Peyer's patch (tissue), 4 donors: ENCODE measurements around the gene FGF1. TPM values are rescaled to one million over a fixed set of nuclear protein-coding genes. Genes with fewer than 3 reads are reported as not detected.

Experiments
- DNase-seq, 3 donors: peaks; one replicate each; pipeline ENCODE4 v3.0.0-alpha.2; 2017 to 2019
- H3K27ac ChIP-seq, 4 donors: fragments of 200-600 bp; sonication (generic); one replicate each; pipeline ENCODE4 v1.5.1; 2016 to 2019
- H3K27me3 ChIP-seq, 2 donors: fragments of 200-600 bp; sonication (generic); one replicate each; pipeline ENCODE4 v1.5.1; 2019
- H3K36me3 ChIP-seq, 3 donors: fragments of 200-600 bp; sonication (generic); one replicate each; pipeline ENCODE4 v1.5.1; 2016 to 2019
- H3K4me1 ChIP-seq, 4 donors: fragments of 200-600 bp; sonication (generic); one replicate each; pipeline ENCODE4 v1.5.1; 2016 to 2019
- H3K4me3 ChIP-seq, 4 donors: fragments of 200-600 bp; sonication (generic); 1 replicate in 3 of 4; 2 replicates in 1 of 4; pipeline ENCODE4 v1.5.1; 2016 to 2019; ENCODE audit warnings: mild to moderate bottlenecking in 1 of 4
- H3K9me3 ChIP-seq, 4 donors: fragments of 200-600 bp; sonication (generic); one replicate each; pipeline ENCODE4 v1.5.1; 2016 to 2019; ENCODE audit warnings: mild to moderate bottlenecking in 1 of 4
- POLR2A ChIP-seq, 2 donors: fragments of 450-650 bp; IDR thresholded peaks; one replicate each; pipeline ENCODE4 v1.5.1; 2017; ENCODE audit warnings: antibody characterized with exemption in 2 of 2, mild to moderate bottlenecking in 2 of 2, moderate library complexity in 2 of 2
- total RNA-seq, 4 donors: library from RNA; depleted of rRNA; stranded (reverse); fragments of >200 nt; gene quantifications; one replicate each; pipeline ENCODE4 v1.1.0, GENCODE V29; 2016
- TF ChIP-seq, protein P1 (sequence below), 6 experiments: fragments of 450-650 bp in 4 of 6; fragments of 200-600 bp in 2 of 6; sonication (generic) in 1 of 6; IDR thresholded peaks; one replicate each; pipeline ENCODE4 v1.5.1; 2017 to 2019; ENCODE audit warnings: antibody characterized with exemption in 6 of 6, mild to moderate bottlenecking in 3 of 6, moderate library complexity in 1 of 6

FGF1 gene
- total RNA-seq, 4 donors from 2014 or later, result not detected

DNA sequence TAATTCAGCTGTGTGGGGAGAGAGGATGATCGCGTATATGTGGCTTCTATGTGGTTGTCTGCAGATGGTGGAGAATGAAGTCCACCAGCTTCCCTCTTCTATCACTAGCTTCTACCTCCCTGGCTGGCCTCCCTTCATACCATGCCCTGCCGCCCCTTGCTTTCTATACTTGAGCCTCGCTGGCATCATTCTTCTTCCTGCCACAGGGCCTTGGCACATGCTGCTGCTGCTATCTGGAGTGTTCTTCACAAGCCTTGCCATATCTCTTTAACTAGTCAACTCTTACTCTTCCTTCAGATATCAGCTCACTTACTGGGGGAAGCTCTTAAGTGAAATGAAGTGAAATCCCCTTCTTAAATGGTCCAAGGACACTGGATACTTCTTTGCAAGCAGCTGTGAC lies 100.4 kb downstream of the FGF1 start:
- Histone ChIP-seq H3K36me3 (no peaks in the 10 kb centered on the region), H3K9me3 (no peaks in the 10 kb centered on the region), H3K4me1 (no peaks in the 10 kb centered on the region), H3K27me3 (no peaks in the 10 kb centered on the region), H3K4me3 (no peak overlapping the region), H3K27ac (no peak overlapping the region)
- DNase-seq, result no peak
- TF ChIP-seq, protein P1, sequence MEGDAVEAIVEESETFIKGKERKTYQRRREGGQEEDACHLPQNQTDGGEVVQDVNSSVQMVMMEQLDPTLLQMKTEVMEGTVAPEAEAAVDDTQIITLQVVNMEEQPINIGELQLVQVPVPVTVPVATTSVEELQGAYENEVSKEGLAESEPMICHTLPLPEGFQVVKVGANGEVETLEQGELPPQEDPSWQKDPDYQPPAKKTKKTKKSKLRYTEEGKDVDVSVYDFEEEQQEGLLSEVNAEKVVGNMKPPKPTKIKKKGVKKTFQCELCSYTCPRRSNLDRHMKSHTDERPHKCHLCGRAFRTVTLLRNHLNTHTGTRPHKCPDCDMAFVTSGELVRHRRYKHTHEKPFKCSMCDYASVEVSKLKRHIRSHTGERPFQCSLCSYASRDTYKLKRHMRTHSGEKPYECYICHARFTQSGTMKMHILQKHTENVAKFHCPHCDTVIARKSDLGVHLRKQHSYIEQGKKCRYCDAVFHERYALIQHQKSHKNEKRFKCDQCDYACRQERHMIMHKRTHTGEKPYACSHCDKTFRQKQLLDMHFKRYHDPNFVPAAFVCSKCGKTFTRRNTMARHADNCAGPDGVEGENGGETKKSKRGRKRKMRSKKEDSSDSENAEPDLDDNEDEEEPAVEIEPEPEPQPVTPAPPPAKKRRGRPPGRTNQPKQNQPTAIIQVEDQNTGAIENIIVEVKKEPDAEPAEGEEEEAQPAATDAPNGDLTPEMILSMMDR (IDR thresholded peaks at IDR 0.05), result no peak
- no peak for TF ChIP-seq POLR2A (IDR thresholded peaks at IDR 0.05)

- DNase-seq, result no peak
- Histone ChIP-seq H3K9me3 (no peaks in the 10 kb centered on the region), H3K27me3 (no peaks in the 10 kb centered on the region), H3K27ac (no peak overlapping the region), H3K36me3 (no peaks in the 10 kb centered on the region), H3K4me1 (no peaks in the 10 kb centered on the region), H3K4me3 (no peak overlapping the region)
- TF ChIP-seq, protein P1 (IDR thresholded peaks at IDR 0.05), result no peak
- TF ChIP-seq POLR2A (IDR thresholded peaks at IDR 0.05), result no peak
These were observed 101.0 kb downstream of the FGF1 start for GRCh38 chr5:142584891-142585290.

DNA sequence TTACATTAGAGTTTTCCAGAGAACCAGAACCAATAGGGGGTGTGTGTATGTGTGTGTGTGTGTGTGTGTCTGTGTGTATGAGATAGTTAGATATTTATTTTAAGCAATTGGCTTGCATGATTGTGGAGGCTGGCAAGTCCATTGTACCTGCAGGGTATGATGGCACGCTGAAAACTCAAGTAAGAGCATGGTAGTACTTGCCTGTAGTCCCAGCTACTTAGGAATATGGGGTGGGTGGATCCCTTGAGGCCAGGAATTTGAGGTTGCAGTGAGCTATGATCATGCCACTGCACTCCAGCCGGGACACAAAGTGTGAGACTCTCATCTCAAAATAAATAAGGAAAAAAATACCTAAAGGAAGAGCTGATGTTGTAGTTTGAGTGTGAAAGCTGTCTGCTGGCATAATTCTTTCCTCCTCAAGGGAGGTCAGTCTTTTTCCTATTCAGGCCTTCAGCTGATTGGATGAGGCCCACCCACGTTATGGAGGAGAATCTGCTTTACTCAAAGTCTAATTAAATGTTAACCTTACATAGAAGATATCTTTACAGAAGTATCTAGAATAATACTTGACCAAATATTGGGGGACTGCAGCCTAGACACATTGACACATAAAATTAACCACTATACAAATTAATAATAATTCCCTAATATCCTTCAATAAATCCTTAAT lies 107.6 kb downstream of the FGF1 start:
- no peaks in the 10 kb centered on the region for H3K27me3 ChIP-seq

DNA sequence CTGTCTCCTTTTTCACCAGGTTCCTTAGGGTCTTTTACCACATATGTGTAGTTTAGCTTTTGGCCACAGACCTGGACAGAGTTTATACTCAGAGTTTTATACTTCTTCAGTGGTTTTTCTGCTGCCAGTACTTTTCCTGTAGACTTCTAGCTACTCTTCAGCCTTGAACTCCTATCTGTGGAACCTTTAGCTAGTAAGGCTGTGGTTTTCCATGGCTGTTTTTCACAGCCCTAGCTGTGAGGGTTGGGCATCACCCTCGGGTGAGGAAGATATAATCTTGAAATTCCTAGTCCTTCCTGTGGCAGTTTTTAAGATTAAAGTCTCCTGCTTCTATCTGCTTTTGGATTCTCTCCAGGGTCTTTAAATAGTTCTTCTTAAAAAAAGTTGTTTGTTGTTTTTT lies 109.1 kb downstream of the FGF1 start:
- TF ChIP-seq, protein P1 (IDR thresholded peaks at IDR 0.05), result no peak
- TF ChIP-seq POLR2A (IDR thresholded peaks at IDR 0.05), result no peak

More for the DNA sequence above, 107.6 kb downstream of the FGF1 start:
- DNase-seq, result no peak
- TF ChIP-seq, protein P1 (IDR thresholded peaks at IDR 0.05), result no peak
- TF ChIP-seq POLR2A (IDR thresholded peaks at IDR 0.05), result no peak
- no peak overlapping the region for H3K27ac ChIP-seq
- H3K4me1 ChIP-seq, result no peaks in the 10 kb centered on the region
- no peak overlapping the region for H3K4me3 ChIP-seq
- H3K36me3 ChIP-seq, result no peaks in the 10 kb centered on the region
- no peaks in the 10 kb centered on the region for H3K9me3 ChIP-seq

DNA sequence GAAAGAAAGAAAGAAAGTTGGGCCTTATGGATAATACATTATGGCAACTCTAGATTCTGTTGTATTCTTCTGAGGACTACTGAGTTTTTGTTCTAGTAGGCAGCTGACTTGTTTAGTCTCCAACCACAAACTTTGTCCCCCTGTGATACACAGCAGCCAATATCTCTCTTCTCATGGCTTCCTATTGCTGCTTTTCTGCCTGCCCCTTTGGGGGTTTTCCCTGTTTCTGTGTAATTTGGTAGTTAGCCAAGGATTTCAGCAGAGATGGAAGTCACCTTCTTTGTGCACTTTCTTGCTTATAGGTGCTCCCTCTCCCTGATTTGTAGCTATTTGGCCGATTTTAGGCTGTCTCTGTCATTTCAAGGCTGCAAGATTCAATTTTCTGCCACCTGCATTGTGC lies 109.6 kb downstream of the FGF1 start:
- Histone ChIP-seq H3K9me3 (no peaks in the 10 kb centered on the region), H3K36me3 (no peaks in the 10 kb centered on the region), H3K27me3 (no peaks in the 10 kb centered on the region), H3K4me1 (no peaks in the 10 kb centered on the region), H3K27ac (no peak overlapping the region), H3K4me3 (no peak overlapping the region)
- TF ChIP-seq, protein P1 (IDR thresholded peaks at IDR 0.05), result no peak
- no peak for TF ChIP-seq POLR2A (IDR thresholded peaks at IDR 0.05)
- DNase-seq, result no peak

More for the DNA sequence above, 109.1 kb downstream of the FGF1 start:
- DNase-seq, result no peak
- Histone ChIP-seq H3K4me1 (no peaks in the 10 kb centered on the region), H3K27ac (no peak overlapping the region), H3K4me3 (no peak overlapping the region), H3K9me3 (no peaks in the 10 kb centered on the region), H3K27me3 (no peaks in the 10 kb centered on the region), H3K36me3 (no peaks in the 10 kb centered on the region)
